PFSK-1 (cell line): ENCODE data around the gene SIK1.

Experiments
- POLR2AphosphoS5 ChIP-seq: IDR thresholded peaks from 2 replicates; pipeline ENCODE4 v1.6.1; 2012; ENCODE audit warnings: low read depth, mild to moderate bottlenecking, control low read depth, low read length, moderate library complexity
- SIN3A ChIP-seq: IDR thresholded peaks from 2 replicates; pipeline ENCODE4 v1.6.1; 2012; ENCODE audit warnings: mild to moderate bottlenecking, low read length, moderate library complexity, borderline replicate concordance; ENCODE audit not compliant: insufficient read depth
- TAF1 ChIP-seq: IDR thresholded peaks from 2 replicates; pipeline ENCODE4 v1.6.1; 2012; ENCODE audit warnings: low read length, control low read depth, borderline replicate concordance; ENCODE audit not compliant: insufficient read depth
- TF ChIP-seq, protein P1 (sequence below), 2 experiments: IDR thresholded peaks; 2 replicates each; pipeline versions ENCODE4 v1.6.1 to v1.8.0; 2011 to 2012; ENCODE audit warnings: low read depth in 2 of 2, low read length in 2 of 2, control low read depth in 1 of 2, inconsistent platforms in 1 of 2, mild to moderate bottlenecking in 1 of 2, moderate library complexity in 1 of 2; ENCODE audit not compliant: insufficient read depth in 1 of 2

DNA sequence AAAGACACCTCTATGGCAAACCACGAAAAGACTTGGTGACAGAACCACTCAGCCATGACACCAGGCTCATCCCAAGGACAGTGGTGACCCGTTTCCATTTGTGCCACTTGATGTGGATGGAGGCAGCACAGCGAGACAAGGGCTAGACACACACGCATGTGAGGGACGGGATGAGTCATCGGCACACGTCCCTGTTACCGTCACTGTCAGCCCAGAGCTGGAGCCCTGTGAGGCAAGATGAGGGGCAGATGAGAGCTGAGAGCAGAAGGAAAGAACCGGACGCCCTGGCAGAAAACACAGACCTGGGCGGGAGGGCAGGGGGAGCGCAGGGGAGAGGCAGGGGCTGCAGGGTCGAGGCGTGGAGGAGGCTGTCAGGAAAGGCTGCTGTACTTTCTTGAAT lies 57.8 kb downstream of the SIK1 start:
- TF ChIP-seq TAF1 (no peak), POLR2AphosphoS5 (no peak), SIN3A (no peak)
- TF ChIP-seq, protein P1, sequence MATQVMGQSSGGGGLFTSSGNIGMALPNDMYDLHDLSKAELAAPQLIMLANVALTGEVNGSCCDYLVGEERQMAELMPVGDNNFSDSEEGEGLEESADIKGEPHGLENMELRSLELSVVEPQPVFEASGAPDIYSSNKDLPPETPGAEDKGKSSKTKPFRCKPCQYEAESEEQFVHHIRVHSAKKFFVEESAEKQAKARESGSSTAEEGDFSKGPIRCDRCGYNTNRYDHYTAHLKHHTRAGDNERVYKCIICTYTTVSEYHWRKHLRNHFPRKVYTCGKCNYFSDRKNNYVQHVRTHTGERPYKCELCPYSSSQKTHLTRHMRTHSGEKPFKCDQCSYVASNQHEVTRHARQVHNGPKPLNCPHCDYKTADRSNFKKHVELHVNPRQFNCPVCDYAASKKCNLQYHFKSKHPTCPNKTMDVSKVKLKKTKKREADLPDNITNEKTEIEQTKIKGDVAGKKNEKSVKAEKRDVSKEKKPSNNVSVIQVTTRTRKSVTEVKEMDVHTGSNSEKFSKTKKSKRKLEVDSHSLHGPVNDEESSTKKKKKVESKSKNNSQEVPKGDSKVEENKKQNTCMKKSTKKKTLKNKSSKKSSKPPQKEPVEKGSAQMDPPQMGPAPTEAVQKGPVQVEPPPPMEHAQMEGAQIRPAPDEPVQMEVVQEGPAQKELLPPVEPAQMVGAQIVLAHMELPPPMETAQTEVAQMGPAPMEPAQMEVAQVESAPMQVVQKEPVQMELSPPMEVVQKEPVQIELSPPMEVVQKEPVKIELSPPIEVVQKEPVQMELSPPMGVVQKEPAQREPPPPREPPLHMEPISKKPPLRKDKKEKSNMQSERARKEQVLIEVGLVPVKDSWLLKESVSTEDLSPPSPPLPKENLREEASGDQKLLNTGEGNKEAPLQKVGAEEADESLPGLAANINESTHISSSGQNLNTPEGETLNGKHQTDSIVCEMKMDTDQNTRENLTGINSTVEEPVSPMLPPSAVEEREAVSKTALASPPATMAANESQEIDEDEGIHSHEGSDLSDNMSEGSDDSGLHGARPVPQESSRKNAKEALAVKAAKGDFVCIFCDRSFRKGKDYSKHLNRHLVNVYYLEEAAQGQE (IDR thresholded peaks at IDR 0.05; ENCODE audit: insufficient read depth in 1 of 2, low read depth in 2 of 2, low read length in 2 of 2) = no peak
